NT2/D1 (cell line): ENCODE results near the gene MADCAM1.

Experiments used
- YY1 ChIP-seq: IDR thresholded peaks from 2 replicates; pipeline ENCODE4 v1.6.1; 2011; ENCODE audit not compliant: insufficient read length, insufficient read depth
- ZNF274 ChIP-seq: IDR thresholded peaks from 2 replicates; pipeline ENCODE4 v1.6.1; 2011; ENCODE audit warnings: mild to moderate bottlenecking, low read depth, low read length

DNA sequence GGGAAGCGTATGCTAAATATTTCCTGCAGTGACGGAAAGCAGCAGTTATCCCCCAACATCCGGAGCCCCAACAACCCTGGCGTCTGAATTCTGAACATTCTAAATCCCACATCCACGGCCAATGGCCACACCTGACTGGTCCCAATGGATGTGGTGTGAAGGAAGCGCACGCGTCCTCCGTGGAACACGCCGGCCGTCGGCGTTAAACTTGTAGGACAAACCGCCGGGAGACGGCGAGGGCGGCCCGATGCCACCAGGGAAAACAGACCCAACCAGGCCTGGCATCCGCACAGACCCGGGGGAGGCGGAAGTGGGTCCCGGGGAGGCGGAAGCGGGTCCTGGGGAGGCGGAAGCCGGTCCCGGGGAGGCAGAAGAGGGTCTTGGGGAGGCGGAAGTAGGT is 38.6 kb upstream of the MADCAM1 start:
- TF ChIP-seq ZNF274, result no peak
- TF ChIP-seq YY1, result no peak
